ENCODE results near the gene GNAT2. TPM values are rescaled to one million over a fixed set of nuclear protein-coding genes. Genes with fewer than 3 reads are reported as not detected.

The GNAT2 gene
- total and polyA plus RNA-seq, 12 donors = 0.04 TPM; not detected in 11

DNA sequence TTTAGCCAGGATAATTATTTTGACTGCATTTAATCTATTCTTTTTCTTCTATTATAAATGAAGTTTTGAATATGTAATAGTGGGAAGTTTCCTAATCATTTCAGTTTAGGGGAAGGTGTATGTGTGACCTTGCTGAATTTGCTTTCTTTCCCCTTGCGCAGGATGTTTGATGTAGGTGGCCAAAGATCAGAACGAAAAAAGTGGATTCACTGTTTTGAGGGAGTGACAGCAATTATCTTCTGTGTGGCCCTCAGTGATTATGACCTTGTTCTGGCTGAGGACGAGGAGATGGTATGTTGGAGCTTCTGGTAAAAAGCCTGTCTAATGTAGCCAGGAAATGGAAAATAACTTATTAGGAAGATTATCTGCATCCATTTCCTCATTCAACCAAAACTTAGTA, 33.4 kb downstream of the GNAT2 start:
- TF ChIP-seq, protein P1, sequence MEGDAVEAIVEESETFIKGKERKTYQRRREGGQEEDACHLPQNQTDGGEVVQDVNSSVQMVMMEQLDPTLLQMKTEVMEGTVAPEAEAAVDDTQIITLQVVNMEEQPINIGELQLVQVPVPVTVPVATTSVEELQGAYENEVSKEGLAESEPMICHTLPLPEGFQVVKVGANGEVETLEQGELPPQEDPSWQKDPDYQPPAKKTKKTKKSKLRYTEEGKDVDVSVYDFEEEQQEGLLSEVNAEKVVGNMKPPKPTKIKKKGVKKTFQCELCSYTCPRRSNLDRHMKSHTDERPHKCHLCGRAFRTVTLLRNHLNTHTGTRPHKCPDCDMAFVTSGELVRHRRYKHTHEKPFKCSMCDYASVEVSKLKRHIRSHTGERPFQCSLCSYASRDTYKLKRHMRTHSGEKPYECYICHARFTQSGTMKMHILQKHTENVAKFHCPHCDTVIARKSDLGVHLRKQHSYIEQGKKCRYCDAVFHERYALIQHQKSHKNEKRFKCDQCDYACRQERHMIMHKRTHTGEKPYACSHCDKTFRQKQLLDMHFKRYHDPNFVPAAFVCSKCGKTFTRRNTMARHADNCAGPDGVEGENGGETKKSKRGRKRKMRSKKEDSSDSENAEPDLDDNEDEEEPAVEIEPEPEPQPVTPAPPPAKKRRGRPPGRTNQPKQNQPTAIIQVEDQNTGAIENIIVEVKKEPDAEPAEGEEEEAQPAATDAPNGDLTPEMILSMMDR (IDR thresholded peaks at IDR 0.05) = no peak
- Histone ChIP-seq H3K9me3 (no peaks in the 10 kb centered on the region), H3K36me3 (peaks cover 0 to 100% (median 34%) of the 10 kb centered on the region in 9 donors), H3K4me3 (no peak overlapping the region), H3K27ac (no peak overlapping the region), H3K27me3 (no peaks in the 10 kb centered on the region), H3K4me1 (no peaks in the 10 kb centered on the region)
- ATAC-seq = no peak
- DNase-seq = no peak
- 92 to 93% methylated on average over 3 of the region's 3 CpGs for whole genome bisulfite sequencing, 2 donors
- intact Hi-C loops (cut with DNase I) = loop anchor here in 1 of 10 donors (2.0 kb wide), 1 partner anchor 43 kb away; no protein-coding TSS in a partner anchor

DNA sequence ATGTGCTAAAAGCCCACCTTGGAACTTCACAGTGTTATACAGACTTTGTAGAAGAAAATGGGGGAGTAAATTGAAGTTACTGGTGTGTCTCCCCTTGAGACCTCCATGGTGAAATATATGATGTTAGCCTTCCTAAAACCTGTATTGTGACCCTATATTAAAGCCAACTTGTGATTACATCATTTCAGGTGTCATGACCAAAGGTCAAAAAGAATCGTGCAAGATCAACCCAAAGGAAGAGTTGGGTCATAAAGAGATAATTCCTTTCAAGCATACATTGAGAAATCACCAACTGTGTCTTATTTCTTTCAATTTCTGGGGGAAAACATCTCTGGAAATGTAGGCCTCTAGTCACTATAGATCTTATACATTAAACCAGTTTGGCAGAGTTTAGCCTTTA, 34.6 kb downstream of the GNAT2 start:
- TF ChIP-seq, protein P1 (IDR thresholded peaks at IDR 0.05) = no peak

DNA sequence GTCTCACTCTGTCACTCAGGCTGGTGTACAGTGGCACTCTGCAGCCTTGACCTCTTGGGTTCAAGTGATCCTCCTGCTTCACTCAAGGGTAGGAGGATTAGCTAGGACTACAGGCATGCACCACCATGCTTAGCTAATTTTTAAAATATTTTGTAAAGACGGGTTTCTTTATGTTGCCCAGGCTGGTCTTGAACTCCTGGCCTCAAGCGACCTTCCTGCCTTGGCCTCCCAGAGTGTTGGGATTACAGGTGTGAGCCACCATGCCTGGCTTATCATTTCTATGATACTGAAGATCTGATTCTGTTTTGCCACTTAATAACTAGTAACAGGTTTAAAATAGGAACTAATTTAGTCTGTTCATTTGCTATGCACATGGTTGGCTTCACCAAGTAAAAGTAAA, 37.4 kb downstream of the GNAT2 start:
- ATAC-seq (no peak), DNase-seq (no peak)
- H3K27me3 ChIP-seq = no peaks in the 10 kb centered on the region
- H3K27ac ChIP-seq = no peak overlapping the region
- TF ChIP-seq, protein P1 (IDR thresholded peaks at IDR 0.05) = no peak
- intact Hi-C loops (cut with DNase I) = no loop called here
- H3K4me1 ChIP-seq = peaks cover 0 to 20% (median 7%) of the 10 kb centered on the region in 9 donors
- H3K4me3 ChIP-seq = no peak overlapping the region
- peaks cover 0 to 100% (median 22%) of the 10 kb centered on the region in 9 donors for H3K36me3 ChIP-seq
- WGBS, 2 donors = 90 to 95% methylated on average over 2 of the region's 2 CpGs
- H3K9me3 ChIP-seq = no peaks in the 10 kb centered on the region

More for the DNA sequence above, 34.6 kb downstream of the GNAT2 start:
- Histone ChIP-seq H3K4me3 (no peak overlapping the region), H3K27me3 (no peaks in the 10 kb centered on the region), H3K4me1 (peaks cover 0 to 5% (median 2%) of the 10 kb centered on the region in 9 donors), H3K36me3 (peaks cover 0 to 100% (median 37%) of the 10 kb centered on the region in 9 donors), H3K9me3 (no peaks in the 10 kb centered on the region), H3K27ac (no peak overlapping the region)
- WGBS, 2 donors = 85 to 86% methylated on average over 1 of the region's 1 CpG
- DNase-seq (no peak), ATAC-seq (no peak)
- intact Hi-C loops (cut with DNase I) = no loop called here

DNA sequence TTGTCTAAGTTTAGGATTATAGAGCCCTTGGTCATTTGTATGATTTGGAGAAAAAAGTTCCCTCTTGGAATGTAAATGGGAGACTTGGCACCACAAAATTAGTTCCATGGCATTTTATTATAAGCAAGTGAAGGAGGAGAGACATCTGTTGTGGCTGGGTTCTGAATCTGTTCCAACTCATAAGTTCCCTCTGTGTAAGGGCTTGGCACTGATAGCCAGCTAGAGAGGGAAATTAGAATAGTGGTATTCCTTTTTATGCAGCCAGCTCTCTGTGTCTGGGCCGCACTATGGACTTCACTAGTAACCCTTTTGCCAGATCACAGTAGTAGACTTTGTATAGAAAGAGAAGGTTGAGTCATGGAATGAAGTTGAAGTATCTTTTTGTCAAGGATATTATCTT, 39.9 kb downstream of the GNAT2 start:
- Histone ChIP-seq H3K27me3 (no peaks in the 10 kb centered on the region), H3K9me3 (no peaks in the 10 kb centered on the region), H3K4me1 (peaks cover 0 to 23% (median 11%) of the 10 kb centered on the region in 9 donors), H3K27ac (no peak overlapping the region), H3K4me3 (no peak overlapping the region), H3K36me3 (peaks cover 0 to 99% (median 8%) of the 10 kb centered on the region in 9 donors)
- intact Hi-C loops (cut with DNase I) = loop anchor here in 1 of 10 donors (2.0 kb wide), 1 partner anchor 19 kb away; no protein-coding TSS in a partner anchor
- DNase-seq (peak in 1 of 2 donors; percentile 19), ATAC-seq (peak in 6 of 8 donors; percentile 48 to 86 (median 74))
- WGBS, 2 donors = 56 to 73% methylated on average over 1 of the region's 1 CpG
- TF ChIP-seq, protein P1 (IDR thresholded peaks at IDR 0.05) = no peak

All from heart right ventricle (tissue), 16 donors.